KMS-11 (cell line): ENCODE measurements around the gene IZUMO4.

ENCODE experiments used
- H2AFZ ChIP-seq: fragments of 200-600 bp; sonication (generic); 2 replicates; pipeline ENCODE4 v1.6.1; 2016; ENCODE audit warnings: antibody characterized with exemption, mixed run types, low read depth
- H3K27ac ChIP-seq: fragments of 200-600 bp; sonication (generic); 2 replicates; pipeline ENCODE4 v1.6.1; 2016; ENCODE audit warnings: mild to moderate bottlenecking, mixed run types
- H3K27me3 ChIP-seq: fragments of 200-600 bp; sonication (generic); 2 replicates; pipeline ENCODE4 v1.6.1; 2017; ENCODE audit warnings: mild to moderate bottlenecking, low read depth, mixed run types, moderate library complexity; ENCODE audit not compliant: insufficient read depth
- H3K36me3 ChIP-seq: fragments of 200-600 bp; sonication (generic); 2 replicates; pipeline ENCODE4 v1.6.1; 2017; ENCODE audit warnings: mild to moderate bottlenecking, mixed run types; ENCODE audit not compliant: insufficient read depth
- H3K4me1 ChIP-seq: fragments of 200-600 bp; sonication (generic); 2 replicates; pipeline ENCODE4 v1.6.1; 2016; ENCODE audit warnings: mild to moderate bottlenecking, low read depth, mixed run types; ENCODE audit not compliant: poor library complexity, severe bottlenecking
- H3K4me2 ChIP-seq: fragments of 200-600 bp; sonication (generic); 2 replicates; pipeline ENCODE4 v1.7.0; 2016; ENCODE audit warnings: mild to moderate bottlenecking, mixed run types
- H3K4me3 ChIP-seq: fragments of 200-600 bp; sonication (generic); IDR thresholded peaks from 2 replicates; pipeline ENCODE4 v1.6.1; 2017; ENCODE audit warnings: low read depth, low read length, mixed read lengths; ENCODE audit not compliant: insufficient read depth
- H3K79me2 ChIP-seq: fragments of 200-600 bp; sonication (generic); 2 replicates; pipeline ENCODE4 v1.6.1; 2016; ENCODE audit warnings: low read depth, mixed run types; ENCODE audit not compliant: insufficient read depth
- H3K9ac ChIP-seq: fragments of 200-600 bp; sonication (generic); 2 replicates; pipeline ENCODE4 v1.6.1; 2016; ENCODE audit warnings: mild to moderate bottlenecking, mixed run types
- H4K20me1 ChIP-seq: fragments of 200-600 bp; sonication (generic); 2 replicates; pipeline ENCODE4 v1.6.1; 2016; ENCODE audit warnings: mild to moderate bottlenecking, mixed run types; ENCODE audit not compliant: insufficient read depth
- TF ChIP-seq, protein P1 (sequence below): fragments of 200-600 bp; sonication (generic); conservative IDR thresholded peaks from 2 replicates; pipeline ENCODE4 v1.6.1; 2017; ENCODE audit warnings: low read depth, mild to moderate bottlenecking, antibody characterized with exemption, low read length, moderate library complexity, mixed read lengths

IZUMO4 gene

DNA sequence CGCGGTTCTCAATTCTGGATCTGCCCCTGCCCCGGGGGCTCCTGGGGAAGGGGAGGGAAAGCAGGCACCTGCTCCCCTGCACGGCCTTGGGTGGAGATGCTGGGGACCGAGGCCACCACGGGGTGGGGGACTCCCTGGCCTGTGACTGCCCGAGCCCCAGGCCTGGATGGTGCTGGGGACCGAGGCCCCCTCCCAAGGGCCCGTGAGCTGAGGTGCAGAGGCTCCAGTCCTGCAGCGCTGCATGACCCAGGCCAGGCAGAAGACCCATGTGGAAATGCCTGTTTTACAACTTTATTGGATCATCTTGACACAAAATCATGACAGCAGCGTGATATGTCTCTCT, 4.0 kb downstream of the IZUMO4 start:
- no peaks in the 10 kb centered on the region; the same call in 1 of the 2 replicates for H3K36me3 ChIP-seq
- TF ChIP-seq, protein P1, sequence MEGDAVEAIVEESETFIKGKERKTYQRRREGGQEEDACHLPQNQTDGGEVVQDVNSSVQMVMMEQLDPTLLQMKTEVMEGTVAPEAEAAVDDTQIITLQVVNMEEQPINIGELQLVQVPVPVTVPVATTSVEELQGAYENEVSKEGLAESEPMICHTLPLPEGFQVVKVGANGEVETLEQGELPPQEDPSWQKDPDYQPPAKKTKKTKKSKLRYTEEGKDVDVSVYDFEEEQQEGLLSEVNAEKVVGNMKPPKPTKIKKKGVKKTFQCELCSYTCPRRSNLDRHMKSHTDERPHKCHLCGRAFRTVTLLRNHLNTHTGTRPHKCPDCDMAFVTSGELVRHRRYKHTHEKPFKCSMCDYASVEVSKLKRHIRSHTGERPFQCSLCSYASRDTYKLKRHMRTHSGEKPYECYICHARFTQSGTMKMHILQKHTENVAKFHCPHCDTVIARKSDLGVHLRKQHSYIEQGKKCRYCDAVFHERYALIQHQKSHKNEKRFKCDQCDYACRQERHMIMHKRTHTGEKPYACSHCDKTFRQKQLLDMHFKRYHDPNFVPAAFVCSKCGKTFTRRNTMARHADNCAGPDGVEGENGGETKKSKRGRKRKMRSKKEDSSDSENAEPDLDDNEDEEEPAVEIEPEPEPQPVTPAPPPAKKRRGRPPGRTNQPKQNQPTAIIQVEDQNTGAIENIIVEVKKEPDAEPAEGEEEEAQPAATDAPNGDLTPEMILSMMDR, result no peak
- no peaks in the 10 kb centered on the region for H3K27me3 ChIP-seq
- H3K4me1 ChIP-seq, result peaks cover 17% of the 10 kb centered on the region
- H3K27ac ChIP-seq, result no peak overlapping the region
- no peak overlapping the region for H3K4me2 ChIP-seq
- no peak overlapping the region for H3K4me3 ChIP-seq
- no peaks in the 10 kb centered on the region for H4K20me1 ChIP-seq
- H3K9ac ChIP-seq, result no peak overlapping the region
- no peak overlapping the region for H2AFZ ChIP-seq
- H3K79me2 ChIP-seq, result peaks cover 9% of the 10 kb centered on the region; the same call in 1 of the 2 replicates

DNA sequence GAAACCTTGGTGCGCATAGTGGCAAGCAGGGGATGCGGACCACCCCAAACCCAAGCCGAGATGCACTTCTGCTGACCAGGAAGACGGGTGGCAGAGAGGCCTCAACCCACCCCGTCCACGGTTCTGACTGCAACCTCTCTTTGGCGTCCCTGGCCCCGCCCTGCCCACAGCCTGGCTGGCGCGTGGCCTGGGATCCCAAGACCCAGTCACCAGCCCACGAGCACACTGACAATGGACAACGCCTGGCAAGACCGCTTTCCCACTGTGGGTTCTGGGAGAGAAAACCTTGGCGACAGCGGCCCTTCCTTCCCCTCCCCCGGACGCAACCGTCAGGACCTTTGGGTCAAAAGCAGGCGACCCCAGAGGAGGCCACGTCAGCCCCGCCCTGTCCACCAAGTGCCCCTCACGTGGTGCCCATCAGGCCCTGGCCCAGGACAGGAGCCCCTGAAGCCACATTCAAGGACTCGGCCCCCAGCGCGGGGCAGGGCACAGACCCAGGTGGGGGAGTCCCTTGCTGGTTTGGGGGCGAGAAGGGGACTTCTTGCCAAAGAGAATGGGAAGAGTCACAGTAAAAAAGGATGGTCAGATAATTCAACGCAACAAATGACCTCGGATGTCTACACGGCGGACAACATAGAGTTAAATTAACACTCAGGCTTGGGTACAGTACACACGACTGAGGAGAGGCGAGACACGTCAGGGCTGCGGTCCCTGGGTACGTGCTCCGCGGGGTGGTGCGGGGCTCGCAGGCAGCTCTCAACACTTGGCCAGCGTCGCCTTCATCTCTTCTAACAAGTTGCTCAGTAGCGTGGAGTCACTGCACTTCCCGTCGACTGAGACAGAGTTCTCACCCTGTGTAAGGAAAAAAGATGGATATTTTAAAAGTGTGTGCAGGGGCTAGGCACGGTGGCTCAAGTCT, 5.0 kb downstream of the IZUMO4 start:
- no peaks in the 10 kb centered on the region; the same call in 1 of the 2 replicates for H3K36me3 ChIP-seq
- no peak overlapping the region for H3K27ac ChIP-seq
- peaks cover 7% of the 10 kb centered on the region; the same call in 1 of the 2 replicates for H3K79me2 ChIP-seq
- no peaks in the 10 kb centered on the region for H4K20me1 ChIP-seq
- H3K27me3 ChIP-seq, result no peaks in the 10 kb centered on the region
- no peak overlapping the region for H3K4me3 ChIP-seq
- no peak overlapping the region for H3K9ac ChIP-seq
- H3K4me1 ChIP-seq, result peaks cover 17% of the 10 kb centered on the region
- no peak overlapping the region for H2AFZ ChIP-seq
- H3K4me2 ChIP-seq, result no peak overlapping the region
- TF ChIP-seq, protein P1, result no peak

DNA sequence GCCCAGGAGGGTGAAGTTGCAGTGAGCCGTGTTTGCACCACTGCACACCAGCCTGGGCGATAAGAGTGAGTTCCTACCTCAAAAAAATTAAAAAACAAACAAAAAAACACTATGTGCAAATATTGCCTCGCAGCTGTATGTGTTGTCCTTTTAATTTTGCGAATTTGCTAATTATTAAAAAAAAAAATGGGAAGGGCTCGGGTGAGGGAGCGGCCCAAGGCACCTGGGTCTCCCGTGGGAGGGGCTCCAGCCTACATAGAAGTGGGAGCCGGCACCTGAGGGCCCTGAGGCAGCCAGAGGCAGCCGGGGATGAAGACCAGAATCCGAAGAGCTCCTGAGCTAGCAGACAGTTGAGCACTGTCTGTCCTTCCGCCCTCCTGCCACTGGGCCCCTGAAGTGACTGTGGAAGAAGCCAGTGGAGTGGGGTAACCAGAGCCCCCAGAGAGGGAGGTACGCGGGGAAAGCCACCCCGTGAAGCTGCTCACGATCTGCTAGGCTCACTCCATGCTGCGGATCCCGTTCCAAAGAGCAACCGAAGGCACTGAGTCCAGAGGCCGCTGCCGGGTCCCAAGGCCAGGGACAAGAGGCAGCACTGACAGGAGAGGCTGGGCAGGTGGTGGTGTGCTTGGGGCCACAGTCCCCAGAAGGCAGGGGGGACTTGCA, 6.5 kb downstream of the IZUMO4 start:
- Histone ChIP-seq H3K27me3 (no peaks in the 10 kb centered on the region), H3K9ac (no peak overlapping the region), H2AFZ (no peak overlapping the region)

DNA sequence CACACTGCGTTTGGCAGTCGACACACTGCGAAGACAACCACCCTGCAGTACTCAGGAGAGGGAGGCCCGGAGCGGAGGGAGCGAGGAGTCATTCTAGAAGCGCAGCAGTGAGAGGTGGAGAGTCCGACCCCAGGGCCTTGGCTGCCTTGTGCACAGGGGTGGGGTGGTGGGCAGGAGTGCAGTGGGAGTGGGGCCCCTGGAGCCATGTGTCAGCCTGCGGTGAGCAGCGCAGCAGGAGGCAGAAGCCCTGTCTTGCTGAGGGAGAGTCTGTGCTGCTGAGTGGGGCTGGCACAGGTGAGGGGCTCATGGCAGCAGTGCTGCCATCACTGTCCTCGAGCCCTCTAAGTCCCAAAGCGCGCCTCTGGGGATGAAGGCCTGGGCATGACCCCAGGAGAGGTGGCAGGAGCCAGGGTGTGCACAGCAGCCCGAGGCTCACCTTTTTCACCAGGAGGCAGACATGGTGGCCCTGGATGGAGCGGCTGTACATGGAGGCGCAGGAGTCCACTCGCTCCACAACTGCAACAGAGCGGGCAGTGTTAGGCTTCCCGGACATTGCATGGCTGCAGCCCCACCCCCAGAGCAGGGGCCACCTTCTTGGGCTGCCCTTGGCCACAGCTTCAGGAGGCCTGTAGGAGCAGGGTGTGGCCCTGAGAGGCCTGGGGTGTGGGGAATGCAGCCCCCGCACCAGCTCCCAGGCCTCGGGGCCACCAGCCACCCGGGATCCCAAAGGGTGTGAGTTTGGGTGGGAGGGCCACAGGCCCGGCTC, 11.7 kb downstream of the IZUMO4 start:
- Histone ChIP-seq H4K20me1 (no peaks in the 10 kb centered on the region), H3K9ac (no peak overlapping the region), H3K27ac (no peak overlapping the region), H3K4me2 (no peak overlapping the region), H2AFZ (no peak overlapping the region), H3K36me3 (peaks cover 10% of the 10 kb centered on the region; the same call in 1 of the 2 replicates), H3K4me3 (no peak overlapping the region), H3K27me3 (no peaks in the 10 kb centered on the region), H3K79me2 (peaks cover 7% of the 10 kb centered on the region; the same call in 1 of the 2 replicates), H3K4me1 (no peaks in the 10 kb centered on the region)
- TF ChIP-seq, protein P1, result no peak

More for the DNA sequence above, 6.5 kb downstream of the IZUMO4 start:
- no peak overlapping the region for H3K4me2 ChIP-seq
- TF ChIP-seq, protein P1, result no peak
- H3K27ac ChIP-seq, result no peak overlapping the region
- H3K36me3 ChIP-seq, result no peaks in the 10 kb centered on the region; the same call in 1 of the 2 replicates
- H4K20me1 ChIP-seq, result no peaks in the 10 kb centered on the region
- peaks cover 7% of the 10 kb centered on the region; the same call in 1 of the 2 replicates for H3K79me2 ChIP-seq
- H3K4me1 ChIP-seq, result peaks cover 3% of the 10 kb centered on the region
- no peak overlapping the region for H3K4me3 ChIP-seq
